ENCODE measurements around the gene CIZ1.

DNA sequence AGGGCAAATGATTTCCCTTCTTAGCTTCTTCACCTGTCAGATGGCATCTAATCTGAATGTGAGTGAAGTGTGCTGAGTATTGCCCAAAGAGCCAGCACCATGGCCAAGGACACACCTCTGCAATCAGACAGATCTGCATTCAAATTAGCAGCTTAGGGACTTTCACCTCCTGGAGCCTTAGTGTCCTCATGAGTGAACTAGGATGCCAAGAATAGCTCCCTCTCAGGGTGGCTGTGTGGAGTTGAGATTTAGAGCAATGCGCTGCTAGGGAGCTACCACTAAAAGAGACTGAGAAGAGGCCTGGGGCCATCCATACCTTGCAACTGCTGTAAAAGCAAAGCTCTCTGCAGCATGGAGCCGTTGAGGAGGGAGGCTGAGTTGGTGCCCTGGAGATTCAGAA, 1.4 kb downstream of the CIZ1 start:
- TF ChIP-seq, protein P1, sequence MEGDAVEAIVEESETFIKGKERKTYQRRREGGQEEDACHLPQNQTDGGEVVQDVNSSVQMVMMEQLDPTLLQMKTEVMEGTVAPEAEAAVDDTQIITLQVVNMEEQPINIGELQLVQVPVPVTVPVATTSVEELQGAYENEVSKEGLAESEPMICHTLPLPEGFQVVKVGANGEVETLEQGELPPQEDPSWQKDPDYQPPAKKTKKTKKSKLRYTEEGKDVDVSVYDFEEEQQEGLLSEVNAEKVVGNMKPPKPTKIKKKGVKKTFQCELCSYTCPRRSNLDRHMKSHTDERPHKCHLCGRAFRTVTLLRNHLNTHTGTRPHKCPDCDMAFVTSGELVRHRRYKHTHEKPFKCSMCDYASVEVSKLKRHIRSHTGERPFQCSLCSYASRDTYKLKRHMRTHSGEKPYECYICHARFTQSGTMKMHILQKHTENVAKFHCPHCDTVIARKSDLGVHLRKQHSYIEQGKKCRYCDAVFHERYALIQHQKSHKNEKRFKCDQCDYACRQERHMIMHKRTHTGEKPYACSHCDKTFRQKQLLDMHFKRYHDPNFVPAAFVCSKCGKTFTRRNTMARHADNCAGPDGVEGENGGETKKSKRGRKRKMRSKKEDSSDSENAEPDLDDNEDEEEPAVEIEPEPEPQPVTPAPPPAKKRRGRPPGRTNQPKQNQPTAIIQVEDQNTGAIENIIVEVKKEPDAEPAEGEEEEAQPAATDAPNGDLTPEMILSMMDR (IDR thresholded peaks at IDR 0.05 in 2 of 3, conservative IDR thresholded peaks at IDR 0.05 in 1 of 3; ENCODE audit: insufficient read depth in 2 of 3, low read depth in 1 of 3, low read length in 3 of 3): 0 out of 6 replicates have a peak, but pooled peaks of 1 of the 3 experiments have one; percentile 11
- TF ChIP-seq CAMTA2 (CRISPR knock-in tag; conservative IDR thresholded peaks at IDR 0.05) (no peak), ZZZ3 (IDR thresholded peaks at IDR 0.05) (no peak), POLR2AphosphoS5 (IDR thresholded peaks at IDR 0.05; ENCODE audit: control insufficient read depth, insufficient read depth, low read depth, low read length) (no peak), MYBL2 (IDR thresholded peaks at IDR 0.05; ENCODE audit: low read depth) (no peak), MYBL2 (CRISPR knock-in tag; IDR thresholded peaks at IDR 0.05; ENCODE audit: borderline replicate concordance) (no peak), BDP1 (IDR thresholded peaks at IDR 0.05; ENCODE audit: insufficient read depth, insufficient read length) (no peak), KDM1A (IDR thresholded peaks at IDR 0.05) (no peak), FOXA1 (IDR thresholded peaks at IDR 0.05; ENCODE audit: borderline replicate concordance) (no peak), NONO (IDR thresholded peaks at IDR 0.05; ENCODE audit: low read depth in 2 of 2, low read length in 1 of 2) (no peak)
- TF ChIP-seq, protein P2, sequence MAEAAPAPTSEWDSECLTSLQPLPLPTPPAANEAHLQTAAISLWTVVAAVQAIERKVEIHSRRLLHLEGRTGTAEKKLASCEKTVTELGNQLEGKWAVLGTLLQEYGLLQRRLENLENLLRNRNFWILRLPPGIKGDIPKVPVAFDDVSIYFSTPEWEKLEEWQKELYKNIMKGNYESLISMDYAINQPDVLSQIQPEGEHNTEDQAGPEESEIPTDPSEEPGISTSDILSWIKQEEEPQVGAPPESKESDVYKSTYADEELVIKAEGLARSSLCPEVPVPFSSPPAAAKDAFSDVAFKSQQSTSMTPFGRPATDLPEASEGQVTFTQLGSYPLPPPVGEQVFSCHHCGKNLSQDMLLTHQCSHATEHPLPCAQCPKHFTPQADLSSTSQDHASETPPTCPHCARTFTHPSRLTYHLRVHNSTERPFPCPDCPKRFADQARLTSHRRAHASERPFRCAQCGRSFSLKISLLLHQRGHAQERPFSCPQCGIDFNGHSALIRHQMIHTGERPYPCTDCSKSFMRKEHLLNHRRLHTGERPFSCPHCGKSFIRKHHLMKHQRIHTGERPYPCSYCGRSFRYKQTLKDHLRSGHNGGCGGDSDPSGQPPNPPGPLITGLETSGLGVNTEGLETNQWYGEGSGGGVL (CRISPR knock-in tag; IDR thresholded peaks at IDR 0.05): no peak

Measured in K562 (cell line).